ENCODE results near the gene ASRGL1.

Gene ASRGL1

DNA sequence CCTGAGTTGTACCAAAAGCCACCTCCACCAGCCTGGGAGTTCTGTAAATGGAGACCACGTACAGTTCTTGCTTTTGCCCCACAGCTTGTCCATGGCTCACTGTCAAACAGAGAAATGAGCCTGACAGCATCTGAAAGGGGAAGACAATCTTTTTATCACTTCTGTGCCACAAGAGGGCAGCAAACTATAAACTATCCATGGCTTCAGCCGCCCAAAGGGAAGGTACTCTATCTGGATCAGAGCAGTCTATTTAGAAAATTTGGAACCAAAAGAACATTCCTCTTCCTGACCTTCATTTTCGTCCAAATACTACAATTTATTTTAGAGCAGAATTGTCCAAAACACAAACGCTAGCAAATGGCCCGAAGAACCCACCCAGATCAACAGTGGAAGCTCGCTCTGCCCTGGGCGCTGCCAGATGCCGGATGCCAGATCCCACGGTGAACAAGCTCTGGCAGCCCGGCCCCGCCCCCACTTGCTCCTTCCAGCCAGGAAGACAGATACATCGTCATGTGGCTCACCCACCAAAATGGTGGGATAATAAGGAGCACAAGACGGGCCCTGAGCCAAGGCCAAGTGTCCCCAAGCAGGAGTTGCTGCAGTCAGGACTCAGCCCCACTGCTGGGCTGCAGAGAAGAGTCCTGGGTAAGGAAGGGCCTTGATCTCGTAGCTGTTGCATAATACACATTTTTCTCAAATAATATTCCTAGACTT lies 57.7 kb downstream of the ASRGL1 start:
- Mint-ChIP-seq H3K4me3 (no peak overlapping the region), H3K27me3 (no peaks in the 10 kb centered on the region), H3K9me3 (ENCODE audit: low read depth) (no peaks in the 10 kb centered on the region), H3K36me3 (peaks cover 2% of the 10 kb centered on the region), H3K27ac (no peak overlapping the region), H3K4me1 (ENCODE audit: low read depth) (peaks cover 30% of the 10 kb centered on the region)

GRCh38 chr11:62395885-62396551 lies 58.8 kb downstream of the ASRGL1 start:
- H3K27ac Mint-ChIP-seq: no peak overlapping the region
- H3K9me3 Mint-ChIP-seq (ENCODE audit: low read depth): no peaks in the 10 kb centered on the region
- peaks cover 39% of the 10 kb centered on the region for H3K4me1 Mint-ChIP-seq (ENCODE audit: low read depth)
- no peaks in the 10 kb centered on the region for H3K27me3 Mint-ChIP-seq
- H3K4me3 Mint-ChIP-seq: no peak overlapping the region
- peaks cover 2% of the 10 kb centered on the region for H3K36me3 Mint-ChIP-seq

DNA sequence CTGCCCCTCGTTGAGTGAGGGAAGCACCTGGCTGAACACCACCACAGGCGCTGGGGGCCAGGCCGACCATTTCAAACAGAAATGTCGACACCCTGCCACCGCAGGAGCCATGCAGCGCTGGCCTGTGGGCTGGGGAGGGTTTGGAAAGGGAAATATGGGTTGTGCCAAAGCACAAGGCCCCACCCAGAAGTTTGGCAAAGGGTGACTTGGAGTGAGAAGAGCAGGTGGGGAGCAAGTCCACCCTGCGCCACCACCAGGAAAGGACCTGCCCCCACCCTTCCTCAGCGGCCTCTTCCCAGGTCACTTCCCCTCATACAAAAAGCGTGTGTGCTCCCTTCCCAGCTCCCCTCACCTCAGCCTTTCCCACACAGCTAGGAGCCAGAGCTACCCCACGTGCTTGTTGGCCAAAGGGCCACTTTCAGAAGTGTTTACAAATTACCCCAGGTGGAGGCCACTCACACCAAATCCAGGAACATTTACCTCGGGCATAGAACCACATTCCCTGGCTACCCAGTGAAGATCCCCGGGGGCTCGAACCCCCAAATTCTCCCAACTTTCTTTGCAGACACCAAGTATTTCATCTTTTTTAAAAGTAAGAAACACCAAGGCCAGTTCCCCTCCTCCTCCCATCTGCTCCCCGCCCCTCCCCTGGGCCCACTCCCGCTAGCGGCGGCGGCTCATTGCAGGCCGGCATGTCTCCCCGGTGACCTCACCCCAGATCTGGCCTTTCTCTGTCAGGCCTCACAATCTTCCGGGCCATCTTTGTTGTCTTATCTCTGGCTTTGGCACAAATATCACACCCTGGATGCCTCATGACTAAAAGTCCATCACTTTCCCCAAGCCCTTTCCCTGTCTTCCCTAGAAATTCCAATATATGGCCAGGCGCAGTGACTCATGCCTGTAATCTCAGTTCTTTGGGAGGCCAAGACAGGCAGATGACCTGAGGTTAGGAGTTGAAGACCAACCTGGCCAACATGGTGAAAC lies 61.1 kb downstream of the ASRGL1 start:
- Mint-ChIP-seq H3K9me3 (ENCODE audit: low read depth) (no peaks in the 10 kb centered on the region), H3K4me3 (no peak overlapping the region), H3K36me3 (peaks cover 2% of the 10 kb centered on the region), H3K4me1 (ENCODE audit: low read depth) (peaks cover 56% of the 10 kb centered on the region), H3K27me3 (no peaks in the 10 kb centered on the region), H3K27ac (peak overlapping the region; percentile 76)

GRCh38 chr11:62399172-62399877 lies 62.1 kb downstream of the ASRGL1 start:
- Mint-ChIP-seq H3K9me3 (ENCODE audit: low read depth) (no peaks in the 10 kb centered on the region), H3K4me1 (ENCODE audit: low read depth) (peaks cover 56% of the 10 kb centered on the region), H3K27ac (peak overlapping the region; percentile 76), H3K36me3 (peaks cover 2% of the 10 kb centered on the region), H3K27me3 (no peaks in the 10 kb centered on the region), H3K4me3 (no peak overlapping the region)

DNA sequence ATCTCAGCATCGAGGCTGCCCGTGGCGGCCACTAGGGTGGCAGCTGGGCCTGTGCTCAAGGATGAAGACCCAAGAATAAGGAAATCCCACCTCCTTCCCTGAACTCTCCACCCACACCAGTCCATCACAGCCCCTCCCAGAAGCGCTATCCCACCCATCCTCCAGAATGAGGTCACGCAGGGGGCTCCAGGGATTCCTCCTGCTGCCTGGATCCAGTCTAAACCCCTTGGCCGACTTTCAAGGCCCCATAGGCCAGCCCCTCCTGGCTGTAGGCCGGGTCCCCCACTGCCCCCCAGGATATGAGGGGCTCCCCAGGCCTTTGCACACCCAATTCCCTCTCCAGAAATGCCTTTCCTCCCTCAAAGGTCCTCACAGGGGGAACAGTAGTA lies 62.6 kb downstream of the ASRGL1 start:
- H3K4me1 Mint-ChIP-seq (ENCODE audit: low read depth): peaks cover 54% of the 10 kb centered on the region
- no peaks in the 10 kb centered on the region for H3K9me3 Mint-ChIP-seq (ENCODE audit: low read depth)
- no peak overlapping the region for H3K4me3 Mint-ChIP-seq
- H3K36me3 Mint-ChIP-seq: peaks cover 2% of the 10 kb centered on the region
- peak overlapping the region; percentile 50 for H3K27ac Mint-ChIP-seq
- no peaks in the 10 kb centered on the region for H3K27me3 Mint-ChIP-seq

DNA sequence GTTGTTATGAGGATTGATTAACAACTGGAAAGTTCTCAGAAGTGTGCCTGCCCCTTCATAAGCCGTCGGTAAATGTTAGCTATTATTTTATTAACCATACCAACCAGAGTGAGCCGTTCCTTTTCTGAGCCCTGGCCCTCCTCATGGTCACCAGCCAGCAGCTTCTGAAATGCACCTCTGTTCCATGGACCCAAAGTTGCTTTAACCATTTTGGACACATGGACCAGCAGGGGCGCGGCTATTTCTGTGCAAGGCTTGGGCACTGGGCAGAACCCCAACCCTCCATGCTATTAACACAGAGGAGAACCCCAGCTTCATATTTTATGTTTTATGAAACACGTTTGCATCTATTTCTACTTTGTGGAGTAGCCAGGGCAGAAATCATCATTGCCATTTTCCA lies 63.0 kb downstream of the ASRGL1 start:
- peak overlapping the region; percentile 50 for H3K27ac Mint-ChIP-seq
- no peak overlapping the region for H3K4me3 Mint-ChIP-seq
- H3K36me3 Mint-ChIP-seq: peaks cover 2% of the 10 kb centered on the region
- no peaks in the 10 kb centered on the region for H3K27me3 Mint-ChIP-seq
- peaks cover 52% of the 10 kb centered on the region for H3K4me1 Mint-ChIP-seq (ENCODE audit: low read depth)
- H3K9me3 Mint-ChIP-seq (ENCODE audit: low read depth): no peaks in the 10 kb centered on the region

DNA sequence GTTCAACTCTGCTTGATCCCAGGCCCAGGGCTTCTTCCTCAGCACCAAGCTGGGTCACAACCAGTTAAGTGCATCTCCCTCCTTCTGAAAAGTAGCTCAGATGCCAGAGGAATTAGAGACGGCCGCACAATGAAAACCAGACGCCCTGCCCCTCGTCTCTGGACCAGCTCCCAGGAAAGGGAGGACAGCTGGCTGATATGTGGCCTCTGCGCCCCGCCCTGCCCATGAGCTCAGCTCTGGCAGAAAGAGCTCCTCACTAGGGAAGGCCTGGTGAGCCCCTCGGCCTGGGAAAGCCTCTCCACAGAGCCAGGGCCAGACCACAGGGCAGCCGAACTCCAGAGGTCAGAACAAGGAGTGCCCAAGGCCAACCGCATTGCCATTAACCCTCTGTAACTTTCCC lies 63.5 kb downstream of the ASRGL1 start:
- no peaks in the 10 kb centered on the region for H3K27me3 Mint-ChIP-seq
- H3K4me1 Mint-ChIP-seq (ENCODE audit: low read depth): peaks cover 52% of the 10 kb centered on the region
- H3K4me3 Mint-ChIP-seq: peak overlapping the region; percentile 89
- peaks cover 2% of the 10 kb centered on the region for H3K36me3 Mint-ChIP-seq
- no peaks in the 10 kb centered on the region for H3K9me3 Mint-ChIP-seq (ENCODE audit: low read depth)
- no peak overlapping the region for H3K27ac Mint-ChIP-seq

GRCh38 chr11:62401356-62401755 lies 64.1 kb downstream of the ASRGL1 start:
- no peaks in the 10 kb centered on the region for H3K9me3 Mint-ChIP-seq (ENCODE audit: low read depth)
- no peaks in the 10 kb centered on the region for H3K27me3 Mint-ChIP-seq
- H3K4me1 Mint-ChIP-seq (ENCODE audit: low read depth): peaks cover 52% of the 10 kb centered on the region
- peak overlapping the region; percentile 89 for H3K4me3 Mint-ChIP-seq
- H3K36me3 Mint-ChIP-seq: peaks cover 2% of the 10 kb centered on the region
- H3K27ac Mint-ChIP-seq: peak overlapping the region; percentile 98

DNA sequence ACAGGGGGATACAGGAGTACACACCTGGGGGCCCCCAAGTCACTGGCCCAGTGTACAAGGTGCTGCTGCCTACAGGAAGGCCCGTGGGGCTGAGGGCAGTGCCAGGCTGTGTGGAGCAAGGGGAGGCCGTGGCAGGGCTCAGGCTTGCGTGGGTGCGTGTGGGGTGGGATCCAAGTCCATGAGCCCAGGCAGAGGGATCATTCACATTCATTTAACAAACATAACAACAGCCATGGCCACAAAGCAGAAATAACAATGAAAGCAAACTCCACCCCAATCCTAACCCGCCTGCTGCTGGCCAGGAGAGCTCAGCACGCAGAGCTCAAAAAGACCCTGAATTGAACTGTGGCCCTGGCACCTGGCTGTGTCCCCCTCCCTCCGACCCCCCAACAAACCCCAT lies 64.6 kb downstream of the ASRGL1 start:
- Mint-ChIP-seq H3K36me3 (peaks cover 2% of the 10 kb centered on the region), H3K27me3 (no peaks in the 10 kb centered on the region), H3K9me3 (ENCODE audit: low read depth) (no peaks in the 10 kb centered on the region), H3K27ac (peak overlapping the region; percentile 98), H3K4me3 (peak overlapping the region; percentile 89), H3K4me1 (ENCODE audit: low read depth) (peaks cover 52% of the 10 kb centered on the region)

DNA sequence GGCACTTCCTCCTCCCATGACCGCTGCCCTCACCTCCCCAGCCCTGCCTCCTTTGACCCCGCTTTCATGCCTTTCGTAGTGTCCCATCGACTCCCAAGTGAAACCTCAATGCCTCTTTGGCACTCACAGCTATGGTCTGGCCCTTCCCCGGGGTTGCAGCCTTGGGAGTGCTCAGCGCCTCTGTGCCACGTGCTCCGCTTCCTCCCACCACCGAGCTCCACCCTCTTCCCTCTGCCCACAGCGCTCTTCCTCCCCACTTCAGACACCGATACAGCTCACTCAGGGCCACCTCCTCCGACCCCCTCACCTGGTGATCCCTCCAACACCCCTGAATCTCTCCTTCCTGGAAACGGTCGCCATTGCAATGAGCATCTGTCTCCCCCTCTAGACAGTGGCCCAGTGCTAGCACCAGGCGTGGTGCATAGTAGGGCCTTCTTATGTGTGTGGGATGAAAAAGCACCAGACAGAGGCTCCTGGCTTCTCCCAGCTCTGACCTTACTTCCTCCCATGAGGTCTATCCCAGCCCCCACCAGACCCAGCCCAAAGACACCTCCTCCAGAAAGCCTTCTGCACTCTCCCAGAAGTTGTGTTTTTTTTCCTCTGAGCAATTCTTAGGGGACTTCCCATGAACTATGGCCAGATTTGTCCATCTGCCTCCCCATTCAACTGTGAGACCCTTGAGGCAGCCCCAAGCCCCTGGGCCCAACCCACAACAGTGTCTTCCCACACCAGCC lies 65.1 kb downstream of the ASRGL1 start:
- peak overlapping the region; percentile 98 for H3K27ac Mint-ChIP-seq

GRCh38 chr11:62402960-62403730 lies 65.9 kb downstream of the ASRGL1 start:
- Mint-ChIP-seq H3K27ac (peak overlapping the region; percentile 98), H3K9me3 (ENCODE audit: low read depth) (no peaks in the 10 kb centered on the region), H3K27me3 (no peaks in the 10 kb centered on the region), H3K4me1 (ENCODE audit: low read depth) (peaks cover 50% of the 10 kb centered on the region), H3K4me3 (peak overlapping the region; percentile 89), H3K36me3 (peaks cover 2% of the 10 kb centered on the region)

More for the DNA sequence above, 65.1 kb downstream of the ASRGL1 start:
- Mint-ChIP-seq H3K4me3 (peak overlapping the region; percentile 89), H3K36me3 (peaks cover 2% of the 10 kb centered on the region), H3K9me3 (ENCODE audit: low read depth) (no peaks in the 10 kb centered on the region), H3K4me1 (ENCODE audit: low read depth) (peaks cover 52% of the 10 kb centered on the region), H3K27me3 (no peaks in the 10 kb centered on the region)

DNA sequence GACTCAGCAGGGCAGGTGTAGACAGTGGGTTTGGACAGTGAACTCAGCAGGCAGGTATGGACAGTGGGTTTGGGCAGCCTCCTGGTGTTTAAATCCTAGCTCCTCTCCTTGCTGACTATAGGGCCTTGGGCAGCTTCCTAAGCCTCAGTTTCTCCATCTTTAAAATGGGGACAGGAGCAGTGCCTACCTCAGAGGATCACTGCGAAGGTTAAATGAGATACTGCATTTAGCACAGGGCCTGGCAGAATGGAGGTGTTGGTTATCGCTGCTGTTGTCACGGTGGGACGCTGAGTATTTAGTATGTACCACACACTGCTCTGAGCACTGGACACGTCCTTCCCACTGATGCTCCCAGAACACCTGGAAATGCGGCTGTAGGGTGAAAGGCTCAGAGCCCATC lies 67.2 kb downstream of the ASRGL1 start:
- Mint-ChIP-seq H3K36me3 (no peaks in the 10 kb centered on the region), H3K4me3 (no peak overlapping the region)

DNA sequence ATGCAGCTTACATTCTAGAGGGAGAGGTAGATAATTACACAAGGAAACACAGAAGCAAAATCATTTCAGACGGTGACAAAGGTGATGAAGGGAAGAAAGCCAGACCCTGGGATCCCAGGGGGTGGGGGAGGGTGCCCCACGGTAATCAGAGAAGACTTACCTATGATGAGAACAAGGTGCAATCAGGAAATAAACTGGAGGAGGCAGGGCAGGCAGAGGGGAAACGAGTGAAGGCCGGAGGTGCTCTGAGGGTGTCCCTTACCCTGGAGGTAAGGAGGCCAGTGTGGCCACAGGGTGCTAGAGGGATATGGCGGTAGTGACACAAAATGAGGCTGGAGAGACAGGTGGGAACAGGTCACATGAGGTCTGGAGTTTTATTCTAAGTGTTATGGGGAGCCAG lies 67.7 kb downstream of the ASRGL1 start:
- Mint-ChIP-seq H3K27me3 (no peaks in the 10 kb centered on the region), H3K4me3 (no peak overlapping the region), H3K4me1 (ENCODE audit: low read depth) (peaks cover 34% of the 10 kb centered on the region), H3K27ac (no peak overlapping the region), H3K36me3 (no peaks in the 10 kb centered on the region), H3K9me3 (ENCODE audit: low read depth) (no peaks in the 10 kb centered on the region)

More for the DNA sequence above, 67.2 kb downstream of the ASRGL1 start:
- Mint-ChIP-seq H3K4me1 (ENCODE audit: low read depth) (peaks cover 38% of the 10 kb centered on the region), H3K27ac (no peak overlapping the region), H3K27me3 (no peaks in the 10 kb centered on the region), H3K9me3 (ENCODE audit: low read depth) (no peaks in the 10 kb centered on the region)
